ENCODE data around the gene TTYH3. TPM values are rescaled to one million over a fixed set of nuclear protein-coding genes. Genes with fewer than 3 reads are reported as not detected.

Gene TTYH3
- total and polyA plus RNA-seq, 2 of the 13 experiments (the other 11 are each of a cell fraction or from before 2014, with no cell fraction given), result 26.3 to 50.0 TPM

DNA sequence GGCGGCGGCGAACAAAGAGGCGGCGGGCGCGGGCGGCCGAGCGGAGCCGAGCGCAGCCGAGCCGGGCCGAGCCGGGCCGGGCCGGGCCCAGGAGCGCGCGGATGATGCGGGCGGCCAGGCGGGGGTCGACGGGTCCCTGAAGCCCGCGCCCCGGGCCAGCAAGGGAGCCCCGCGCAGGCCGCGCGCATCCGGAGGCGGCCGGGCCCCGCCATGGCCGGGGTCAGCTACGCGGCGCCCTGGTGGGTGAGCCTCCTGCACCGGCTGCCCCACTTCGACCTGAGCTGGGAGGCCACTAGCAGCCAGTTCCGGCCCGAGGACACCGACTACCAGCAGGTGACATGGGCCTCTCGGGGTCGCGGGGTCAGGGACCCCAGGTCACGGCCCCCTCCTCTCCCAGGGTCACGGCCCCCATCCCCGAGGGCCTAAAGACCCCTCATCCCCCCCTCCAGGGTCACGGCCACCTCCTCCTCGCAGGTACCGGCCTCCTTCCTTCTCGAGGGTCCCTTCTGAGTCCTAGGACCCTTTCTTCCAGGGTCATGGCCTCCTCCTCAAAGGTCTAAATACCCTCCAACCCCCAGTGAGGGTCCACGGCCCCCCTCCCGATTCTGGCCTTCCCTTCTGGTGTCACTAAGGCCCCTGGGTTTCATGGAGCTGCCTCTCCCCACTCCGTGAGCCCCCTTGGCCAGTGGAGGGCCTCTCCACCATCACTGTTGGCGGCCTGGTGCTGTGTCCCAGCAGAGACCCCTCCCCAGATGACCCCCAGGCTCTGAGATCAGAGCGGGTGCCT, at the start of gene TTYH3 (continued):
- TF ChIP-seq ZNF674 (CRISPR knock-in tag; IDR thresholded peaks at IDR 0.05; ENCODE audit: low read depth) (no peak), PHF8 (CRISPR knock-in tag; IDR thresholded peaks at IDR 0.05) (0 out of 2 replicates have a peak, but pooled peaks have one; percentile 44), ZNF883 (CRISPR knock-in tag; IDR thresholded peaks at IDR 0.05; ENCODE audit: not compliant biosample characterization) (peak; percentile 18), ZNF317 (CRISPR knock-in tag; IDR thresholded peaks at IDR 0.05) (no peak), NR3C1 (CRISPR knock-in tag; IDR thresholded peaks at IDR 0.05) (no peak), SUZ12 (IDR thresholded peaks at IDR 0.05; ENCODE audit: low read depth, low read length) (no peak), ZNF724P (CRISPR knock-in tag; IDR thresholded peaks at IDR 0.05; ENCODE audit: borderline replicate concordance) (no peak)
- TF ChIP-seq, protein P1, sequence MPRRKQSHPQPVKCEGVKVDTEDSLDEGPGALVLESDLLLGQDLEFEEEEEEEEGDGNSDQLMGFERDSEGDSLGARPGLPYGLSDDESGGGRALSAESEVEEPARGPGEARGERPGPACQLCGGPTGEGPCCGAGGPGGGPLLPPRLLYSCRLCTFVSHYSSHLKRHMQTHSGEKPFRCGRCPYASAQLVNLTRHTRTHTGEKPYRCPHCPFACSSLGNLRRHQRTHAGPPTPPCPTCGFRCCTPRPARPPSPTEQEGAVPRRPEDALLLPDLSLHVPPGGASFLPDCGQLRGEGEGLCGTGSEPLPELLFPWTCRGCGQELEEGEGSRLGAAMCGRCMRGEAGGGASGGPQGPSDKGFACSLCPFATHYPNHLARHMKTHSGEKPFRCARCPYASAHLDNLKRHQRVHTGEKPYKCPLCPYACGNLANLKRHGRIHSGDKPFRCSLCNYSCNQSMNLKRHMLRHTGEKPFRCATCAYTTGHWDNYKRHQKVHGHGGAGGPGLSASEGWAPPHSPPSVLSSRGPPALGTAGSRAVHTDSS (CRISPR knock-in tag; conservative IDR thresholded peaks at IDR 0.05), result no peak
- TF ChIP-seq, protein P2, sequence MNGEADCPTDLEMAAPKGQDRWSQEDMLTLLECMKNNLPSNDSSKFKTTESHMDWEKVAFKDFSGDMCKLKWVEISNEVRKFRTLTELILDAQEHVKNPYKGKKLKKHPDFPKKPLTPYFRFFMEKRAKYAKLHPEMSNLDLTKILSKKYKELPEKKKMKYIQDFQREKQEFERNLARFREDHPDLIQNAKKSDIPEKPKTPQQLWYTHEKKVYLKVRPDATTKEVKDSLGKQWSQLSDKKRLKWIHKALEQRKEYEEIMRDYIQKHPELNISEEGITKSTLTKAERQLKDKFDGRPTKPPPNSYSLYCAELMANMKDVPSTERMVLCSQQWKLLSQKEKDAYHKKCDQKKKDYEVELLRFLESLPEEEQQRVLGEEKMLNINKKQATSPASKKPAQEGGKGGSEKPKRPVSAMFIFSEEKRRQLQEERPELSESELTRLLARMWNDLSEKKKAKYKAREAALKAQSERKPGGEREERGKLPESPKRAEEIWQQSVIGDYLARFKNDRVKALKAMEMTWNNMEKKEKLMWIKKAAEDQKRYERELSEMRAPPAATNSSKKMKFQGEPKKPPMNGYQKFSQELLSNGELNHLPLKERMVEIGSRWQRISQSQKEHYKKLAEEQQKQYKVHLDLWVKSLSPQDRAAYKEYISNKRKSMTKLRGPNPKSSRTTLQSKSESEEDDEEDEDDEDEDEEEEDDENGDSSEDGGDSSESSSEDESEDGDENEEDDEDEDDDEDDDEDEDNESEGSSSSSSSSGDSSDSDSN (CRISPR knock-in tag; IDR thresholded peaks at IDR 0.05), result no peak; the same call in 1 of the 2 replicates
- TF ChIP-seq, protein P3, sequence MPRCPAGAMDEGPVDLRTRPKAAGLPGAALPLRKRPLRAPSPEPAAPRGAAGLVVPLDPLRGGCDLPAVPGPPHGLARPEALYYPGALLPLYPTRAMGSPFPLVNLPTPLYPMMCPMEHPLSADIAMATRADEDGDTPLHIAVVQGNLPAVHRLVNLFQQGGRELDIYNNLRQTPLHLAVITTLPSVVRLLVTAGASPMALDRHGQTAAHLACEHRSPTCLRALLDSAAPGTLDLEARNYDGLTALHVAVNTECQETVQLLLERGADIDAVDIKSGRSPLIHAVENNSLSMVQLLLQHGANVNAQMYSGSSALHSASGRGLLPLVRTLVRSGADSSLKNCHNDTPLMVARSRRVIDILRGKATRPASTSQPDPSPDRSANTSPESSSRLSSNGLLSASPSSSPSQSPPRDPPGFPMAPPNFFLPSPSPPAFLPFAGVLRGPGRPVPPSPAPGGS (CRISPR knock-in tag; IDR thresholded peaks at IDR 0.05), result 0 out of 2 replicates have a peak, but pooled peaks have one; percentile 26
- TF ChIP-seq, protein P4, sequence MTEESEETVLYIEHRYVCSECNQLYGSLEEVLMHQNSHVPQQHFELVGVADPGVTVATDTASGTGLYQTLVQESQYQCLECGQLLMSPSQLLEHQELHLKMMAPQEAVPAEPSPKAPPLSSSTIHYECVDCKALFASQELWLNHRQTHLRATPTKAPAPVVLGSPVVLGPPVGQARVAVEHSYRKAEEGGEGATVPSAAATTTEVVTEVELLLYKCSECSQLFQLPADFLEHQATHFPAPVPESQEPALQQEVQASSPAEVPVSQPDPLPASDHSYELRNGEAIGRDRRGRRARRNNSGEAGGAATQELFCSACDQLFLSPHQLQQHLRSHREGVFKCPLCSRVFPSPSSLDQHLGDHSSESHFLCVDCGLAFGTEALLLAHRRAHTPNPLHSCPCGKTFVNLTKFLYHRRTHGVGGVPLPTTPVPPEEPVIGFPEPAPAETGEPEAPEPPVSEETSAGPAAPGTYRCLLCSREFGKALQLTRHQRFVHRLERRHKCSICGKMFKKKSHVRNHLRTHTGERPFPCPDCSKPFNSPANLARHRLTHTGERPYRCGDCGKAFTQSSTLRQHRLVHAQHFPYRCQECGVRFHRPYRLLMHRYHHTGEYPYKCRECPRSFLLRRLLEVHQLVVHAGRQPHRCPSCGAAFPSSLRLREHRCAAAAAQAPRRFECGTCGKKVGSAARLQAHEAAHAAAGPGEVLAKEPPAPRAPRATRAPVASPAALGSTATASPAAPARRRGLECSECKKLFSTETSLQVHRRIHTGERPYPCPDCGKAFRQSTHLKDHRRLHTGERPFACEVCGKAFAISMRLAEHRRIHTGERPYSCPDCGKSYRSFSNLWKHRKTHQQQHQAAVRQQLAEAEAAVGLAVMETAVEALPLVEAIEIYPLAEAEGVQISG (CRISPR knock-in tag; IDR thresholded peaks at IDR 0.05), result no peak
- TF ChIP-seq, protein P5, sequence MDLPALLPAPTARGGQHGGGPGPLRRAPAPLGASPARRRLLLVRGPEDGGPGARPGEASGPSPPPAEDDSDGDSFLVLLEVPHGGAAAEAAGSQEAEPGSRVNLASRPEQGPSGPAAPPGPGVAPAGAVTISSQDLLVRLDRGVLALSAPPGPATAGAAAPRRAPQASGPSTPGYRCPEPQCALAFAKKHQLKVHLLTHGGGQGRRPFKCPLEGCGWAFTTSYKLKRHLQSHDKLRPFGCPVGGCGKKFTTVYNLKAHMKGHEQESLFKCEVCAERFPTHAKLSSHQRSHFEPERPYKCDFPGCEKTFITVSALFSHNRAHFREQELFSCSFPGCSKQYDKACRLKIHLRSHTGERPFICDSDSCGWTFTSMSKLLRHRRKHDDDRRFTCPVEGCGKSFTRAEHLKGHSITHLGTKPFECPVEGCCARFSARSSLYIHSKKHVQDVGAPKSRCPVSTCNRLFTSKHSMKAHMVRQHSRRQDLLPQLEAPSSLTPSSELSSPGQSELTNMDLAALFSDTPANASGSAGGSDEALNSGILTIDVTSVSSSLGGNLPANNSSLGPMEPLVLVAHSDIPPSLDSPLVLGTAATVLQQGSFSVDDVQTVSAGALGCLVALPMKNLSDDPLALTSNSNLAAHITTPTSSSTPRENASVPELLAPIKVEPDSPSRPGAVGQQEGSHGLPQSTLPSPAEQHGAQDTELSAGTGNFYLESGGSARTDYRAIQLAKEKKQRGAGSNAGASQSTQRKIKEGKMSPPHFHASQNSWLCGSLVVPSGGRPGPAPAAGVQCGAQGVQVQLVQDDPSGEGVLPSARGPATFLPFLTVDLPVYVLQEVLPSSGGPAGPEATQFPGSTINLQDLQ (CRISPR knock-in tag; IDR thresholded peaks at IDR 0.05), result no peak
- TF ChIP-seq, protein P6, sequence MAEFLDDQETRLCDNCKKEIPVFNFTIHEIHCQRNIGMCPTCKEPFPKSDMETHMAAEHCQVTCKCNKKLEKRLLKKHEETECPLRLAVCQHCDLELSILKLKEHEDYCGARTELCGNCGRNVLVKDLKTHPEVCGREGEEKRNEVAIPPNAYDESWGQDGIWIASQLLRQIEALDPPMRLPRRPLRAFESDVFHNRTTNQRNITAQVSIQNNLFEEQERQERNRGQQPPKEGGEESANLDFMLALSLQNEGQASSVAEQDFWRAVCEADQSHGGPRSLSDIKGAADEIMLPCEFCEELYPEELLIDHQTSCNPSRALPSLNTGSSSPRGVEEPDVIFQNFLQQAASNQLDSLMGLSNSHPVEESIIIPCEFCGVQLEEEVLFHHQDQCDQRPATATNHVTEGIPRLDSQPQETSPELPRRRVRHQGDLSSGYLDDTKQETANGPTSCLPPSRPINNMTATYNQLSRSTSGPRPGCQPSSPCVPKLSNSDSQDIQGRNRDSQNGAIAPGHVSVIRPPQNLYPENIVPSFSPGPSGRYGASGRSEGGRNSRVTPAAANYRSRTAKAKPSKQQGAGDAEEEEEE (CRISPR knock-in tag; IDR thresholded peaks at IDR 0.05; ENCODE audit: borderline replicate concordance), result no peak

Measured in HepG2 (cell line).